ENCODE measurements around the gene ADAM12. TPM values are rescaled to one million over a fixed set of nuclear protein-coding genes. Genes with fewer than 3 reads are reported as not detected.
A peak's percentile ranks its signal among the peaks of the same experiment; 100 is the strongest.

The ADAM12 gene
- polyA plus RNA-seq, 1 of the 3 experiments (the other 2 are of a cell fraction) = 25.0 TPM

DNA sequence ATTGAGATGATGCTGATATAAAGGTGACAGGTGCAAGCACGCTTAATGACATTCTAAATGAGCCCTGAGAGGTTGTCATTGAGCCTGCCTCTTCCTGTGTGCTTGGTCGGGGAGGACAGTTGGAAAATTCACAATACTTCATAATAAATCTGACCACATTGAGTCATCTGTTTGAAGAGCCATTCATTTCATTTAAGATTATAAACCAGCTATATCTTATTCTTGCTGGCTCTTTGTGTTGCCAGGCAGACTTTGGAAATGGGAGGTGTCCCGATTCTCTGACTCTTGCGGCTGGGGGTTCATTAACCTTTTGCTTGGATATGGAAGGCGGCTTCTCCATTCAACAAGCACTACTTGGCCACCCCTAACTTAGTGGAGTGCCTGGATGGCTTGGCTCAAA is 293.7 kb downstream of the ADAM12 start:
- WGBS (ENCODE audit: low lambda C conversion rate) = 82% methylated on average over 5 of the region's 5 CpGs
- CTCF ChIA-PET = interaction anchor here (0.6 to 0.7 kb wide), 2 partner anchors 10 to 113 kb away, joined by 3 read pairs; no protein-coding TSS in a partner anchor
- Histone ChIP-seq H3F3A (replicated peaks; ENCODE audit: insufficient read depth) (peaks cover 26% of the 10 kb centered on the region), H3K27me3 (ENCODE audit: insufficient read depth) (no peaks in the 10 kb centered on the region), H3K9me3 (no peaks in the 10 kb centered on the region), H3K4me3 (ENCODE audit: low read depth in 2 of 2, low read length in 1 of 2) (no peak overlapping the region), H3K27ac (ENCODE audit: low read depth in 2 of 2, low read length in 1 of 2) (no peak overlapping the region), H3K9ac (no peak overlapping the region), H4K20me1 (ENCODE audit: insufficient read depth) (no peaks in the 10 kb centered on the region), H3K79me2 (ENCODE audit: insufficient read depth) (no peaks in the 10 kb centered on the region), H2AFZ (ENCODE audit: low read depth) (no peak overlapping the region), H3K9me2 (no peaks in the 10 kb centered on the region), H3K36me3 (replicated peaks in 1 of 2; ENCODE audit: control insufficient read depth in 1 of 2, insufficient read depth in 2 of 2, low read length in 1 of 2) (no peaks in the 10 kb centered on the region), H3K4me1 (ENCODE audit: control insufficient read depth in 1 of 2, insufficient read depth in 2 of 2, low read depth in 1 of 2, low read length in 1 of 2) (peaks cover 2 to 14% of the 10 kb centered on the region in 2 experiments; a peak in 3 of 4 replicates), H3K4me2 (no peak overlapping the region)
- POLR2A ChIA-PET = no interaction called here
- TF ChIP-seq EZH2phosphoT487 (IDR thresholded peaks at IDR 0.05; ENCODE audit: borderline replicate concordance, low read depth) = no peak
- TF ChIP-seq YY1 (IDR thresholded peaks at IDR 0.05; ENCODE audit: low read depth) = no peak
- TF ChIP-seq, protein P1, sequence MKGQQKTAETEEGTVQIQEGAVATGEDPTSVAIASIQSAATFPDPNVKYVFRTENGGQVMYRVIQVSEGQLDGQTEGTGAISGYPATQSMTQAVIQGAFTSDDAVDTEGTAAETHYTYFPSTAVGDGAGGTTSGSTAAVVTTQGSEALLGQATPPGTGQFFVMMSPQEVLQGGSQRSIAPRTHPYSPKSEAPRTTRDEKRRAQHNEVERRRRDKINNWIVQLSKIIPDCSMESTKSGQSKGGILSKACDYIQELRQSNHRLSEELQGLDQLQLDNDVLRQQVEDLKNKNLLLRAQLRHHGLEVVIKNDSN (IDR thresholded peaks at IDR 0.05; ENCODE audit: borderline replicate concordance, low read depth) = no peak
- TF ChIP-seq TCF12 (IDR thresholded peaks at IDR 0.05) = 0 out of 2 replicates have a peak, but pooled peaks have one; percentile 10
- no peak for TF ChIP-seq SMC3 (IDR thresholded peaks at IDR 0.05; ENCODE audit: low read depth, low read length)
- TF ChIP-seq, protein P2, sequence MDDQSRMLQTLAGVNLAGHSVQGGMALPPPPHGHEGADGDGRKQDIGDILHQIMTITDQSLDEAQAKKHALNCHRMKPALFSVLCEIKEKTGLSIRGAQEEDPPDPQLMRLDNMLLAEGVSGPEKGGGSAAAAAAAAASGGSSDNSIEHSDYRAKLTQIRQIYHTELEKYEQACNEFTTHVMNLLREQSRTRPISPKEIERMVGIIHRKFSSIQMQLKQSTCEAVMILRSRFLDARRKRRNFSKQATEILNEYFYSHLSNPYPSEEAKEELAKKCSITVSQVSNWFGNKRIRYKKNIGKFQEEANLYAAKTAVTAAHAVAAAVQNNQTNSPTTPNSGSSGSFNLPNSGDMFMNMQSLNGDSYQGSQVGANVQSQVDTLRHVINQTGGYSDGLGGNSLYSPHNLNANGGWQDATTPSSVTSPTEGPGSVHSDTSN (IDR thresholded peaks at IDR 0.05) = peak; percentile 43
- no peak for TF ChIP-seq NRF1 (IDR thresholded peaks at IDR 0.05; ENCODE audit: low read depth, low read length)
- no peak for TF ChIP-seq GATA2 (CRISPR knock-in tag; IDR thresholded peaks at IDR 0.05)
- TF ChIP-seq FOXJ3 (CRISPR knock-in tag; IDR thresholded peaks at IDR 0.05) = no peak
- TF ChIP-seq, protein P3, sequence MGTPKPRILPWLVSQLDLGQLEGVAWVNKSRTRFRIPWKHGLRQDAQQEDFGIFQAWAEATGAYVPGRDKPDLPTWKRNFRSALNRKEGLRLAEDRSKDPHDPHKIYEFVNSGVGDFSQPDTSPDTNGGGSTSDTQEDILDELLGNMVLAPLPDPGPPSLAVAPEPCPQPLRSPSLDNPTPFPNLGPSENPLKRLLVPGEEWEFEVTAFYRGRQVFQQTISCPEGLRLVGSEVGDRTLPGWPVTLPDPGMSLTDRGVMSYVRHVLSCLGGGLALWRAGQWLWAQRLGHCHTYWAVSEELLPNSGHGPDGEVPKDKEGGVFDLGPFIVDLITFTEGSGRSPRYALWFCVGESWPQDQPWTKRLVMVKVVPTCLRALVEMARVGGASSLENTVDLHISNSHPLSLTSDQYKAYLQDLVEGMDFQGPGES (IDR thresholded peaks at IDR 0.05; ENCODE audit: low read depth, low read length) = no peak
- no peak for TF ChIP-seq GABPA (IDR thresholded peaks at IDR 0.05; ENCODE audit: low read depth)
- TF ChIP-seq NFIC (IDR thresholded peaks at IDR 0.05; ENCODE audit: borderline replicate concordance) = no peak
- TF ChIP-seq, protein P4, sequence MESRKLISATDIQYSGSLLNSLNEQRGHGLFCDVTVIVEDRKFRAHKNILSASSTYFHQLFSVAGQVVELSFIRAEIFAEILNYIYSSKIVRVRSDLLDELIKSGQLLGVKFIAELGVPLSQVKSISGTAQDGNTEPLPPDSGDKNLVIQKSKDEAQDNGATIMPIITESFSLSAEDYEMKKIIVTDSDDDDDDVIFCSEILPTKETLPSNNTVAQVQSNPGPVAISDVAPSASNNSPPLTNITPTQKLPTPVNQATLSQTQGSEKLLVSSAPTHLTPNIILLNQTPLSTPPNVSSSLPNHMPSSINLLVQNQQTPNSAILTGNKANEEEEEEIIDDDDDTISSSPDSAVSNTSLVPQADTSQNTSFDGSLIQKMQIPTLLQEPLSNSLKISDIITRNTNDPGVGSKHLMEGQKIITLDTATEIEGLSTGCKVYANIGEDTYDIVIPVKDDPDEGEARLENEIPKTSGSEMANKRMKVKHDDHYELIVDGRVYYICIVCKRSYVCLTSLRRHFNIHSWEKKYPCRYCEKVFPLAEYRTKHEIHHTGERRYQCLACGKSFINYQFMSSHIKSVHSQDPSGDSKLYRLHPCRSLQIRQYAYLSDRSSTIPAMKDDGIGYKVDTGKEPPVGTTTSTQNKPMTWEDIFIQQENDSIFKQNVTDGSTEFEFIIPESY (IDR thresholded peaks at IDR 0.05; ENCODE audit: borderline replicate concordance, low read depth) = no peak
- no peak for DNase-seq

Measured in SK-N-SH (cell line).